Measurements from ENCODE around the gene ZNF319.

The ZNF319 gene

DNA sequence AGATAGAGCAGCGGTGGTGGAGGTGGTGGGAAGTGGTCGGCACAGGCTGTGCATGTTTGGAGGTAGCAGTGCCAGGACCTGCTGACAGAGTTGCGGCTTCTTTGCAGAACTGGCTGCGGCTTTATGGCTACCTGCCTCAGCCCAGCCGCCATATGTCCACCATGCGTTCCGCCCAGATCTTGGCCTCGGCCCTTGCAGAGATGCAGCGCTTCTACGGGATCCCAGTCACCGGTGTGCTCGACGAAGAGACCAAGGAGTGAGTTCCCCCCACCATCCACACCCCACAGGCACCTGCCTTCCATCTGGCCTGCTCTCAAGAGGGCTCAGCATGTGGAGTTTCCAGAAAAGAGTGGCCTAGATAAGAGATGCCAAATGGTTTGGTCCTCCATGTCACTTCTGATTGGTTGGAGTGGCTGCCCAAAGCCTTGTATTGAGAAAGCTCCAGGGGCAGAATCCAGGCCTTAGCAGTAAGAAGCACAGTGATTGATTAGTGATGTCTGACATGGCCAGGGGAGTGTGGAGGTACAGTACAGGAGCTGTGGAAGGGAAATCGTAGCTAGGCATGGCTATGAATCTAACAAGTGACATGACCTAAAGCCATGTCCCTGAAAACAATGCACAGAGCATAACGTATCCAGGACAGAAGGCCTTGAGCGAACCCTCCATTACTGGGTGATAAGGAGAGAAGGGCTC, 37.0 kb upstream of the ZNF319 start:
- DNase-seq (ENCODE audit: low read depth in 2 of 3, low spot score in 1 of 3): no peak

GRCh38 chr16:58036943-58037342, 36.5 kb upstream of the ZNF319 start:
- DNase-seq (ENCODE audit: low read depth in 2 of 3, low spot score in 1 of 3): no peak

- no peak for DNase-seq (ENCODE audit: low read depth in 2 of 3, low spot score in 1 of 3)
Measured at GRCh38 chr16:58035356-58036170, 35.1 kb upstream of the ZNF319 start.

DNA sequence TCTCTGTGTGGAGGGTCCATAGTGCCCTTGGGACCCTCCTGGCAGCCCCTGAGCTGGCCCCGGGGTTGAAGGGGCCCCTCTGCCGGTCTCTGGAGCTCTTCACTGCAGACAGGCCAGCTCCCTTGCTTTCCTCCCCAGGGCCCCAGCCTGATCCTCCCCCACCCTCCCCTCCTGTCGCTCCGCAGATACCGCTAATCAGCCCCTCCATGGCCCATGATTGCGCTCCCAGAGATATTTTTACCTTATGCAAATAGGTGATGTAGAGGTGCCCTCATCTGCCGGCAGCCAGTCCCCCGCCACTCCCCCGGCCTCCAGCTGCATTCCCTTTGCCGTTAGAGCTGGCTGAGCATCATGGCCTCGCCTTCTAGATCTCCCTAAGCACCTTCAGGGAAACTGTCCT, 34.3 kb upstream of the ZNF319 start:
- no peak for DNase-seq (ENCODE audit: low read depth in 2 of 3, low spot score in 1 of 3)

DNA sequence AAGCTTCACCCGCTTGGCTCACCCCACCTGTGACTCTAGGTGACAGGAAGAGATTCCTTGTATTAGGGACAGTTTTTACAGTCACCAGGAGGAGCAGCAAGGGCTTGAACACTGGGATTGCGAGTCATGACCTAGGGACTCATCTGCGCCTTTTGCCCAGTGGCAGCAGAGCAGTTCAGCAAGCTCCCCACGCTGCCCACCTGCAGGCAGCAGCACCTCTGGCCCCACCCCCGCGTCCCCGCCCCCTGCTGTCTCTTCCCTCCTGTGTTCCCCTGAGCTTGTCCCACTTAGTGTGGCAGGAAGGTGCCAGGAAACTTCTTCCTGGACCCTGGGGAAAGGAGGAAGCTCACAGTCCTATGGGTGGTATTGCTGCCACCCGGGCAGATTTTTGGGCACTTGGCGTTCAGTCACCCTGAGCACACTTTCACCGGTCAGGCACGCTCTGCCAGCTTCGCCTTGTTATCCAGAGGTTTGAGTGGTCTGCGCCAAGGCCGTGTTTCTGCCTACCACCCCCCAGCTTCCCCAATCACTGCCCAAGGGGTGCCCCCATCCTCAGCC, 33.7 kb upstream of the ZNF319 start:
- DNase-seq (ENCODE audit: low read depth in 2 of 3, low spot score in 1 of 3): no peak

DNA sequence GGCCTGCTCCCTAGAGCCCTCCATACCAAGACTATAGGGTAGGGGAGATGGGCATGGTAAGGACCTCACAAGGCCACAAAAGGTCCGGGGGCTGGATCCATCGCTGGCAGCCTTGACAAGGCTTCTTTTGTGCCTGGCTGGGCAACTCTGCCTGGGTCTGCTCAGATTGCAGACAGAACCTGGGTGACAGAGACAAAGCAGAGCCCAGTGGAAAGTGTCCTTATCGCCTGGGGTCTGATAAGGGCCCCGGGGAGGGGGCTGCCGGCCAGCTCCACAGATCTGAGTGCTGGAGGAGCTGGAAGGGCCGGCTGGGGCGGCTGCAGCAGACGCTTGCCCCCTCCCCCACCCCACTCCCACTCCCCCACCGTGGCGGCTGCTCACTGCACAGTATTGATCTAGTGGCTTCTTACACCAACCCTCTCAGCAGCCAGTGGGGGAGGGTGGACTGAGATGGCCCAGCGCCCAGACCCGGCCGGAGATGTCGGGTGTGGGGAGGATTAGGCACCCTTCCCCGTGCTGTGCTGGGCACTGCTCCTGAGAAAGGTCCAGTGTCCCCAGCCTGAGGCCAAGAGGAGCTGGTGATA, 32.3 kb upstream of the ZNF319 start:
- DNase-seq (ENCODE audit: low read depth in 2 of 3, low spot score in 1 of 3): no peak

DNA sequence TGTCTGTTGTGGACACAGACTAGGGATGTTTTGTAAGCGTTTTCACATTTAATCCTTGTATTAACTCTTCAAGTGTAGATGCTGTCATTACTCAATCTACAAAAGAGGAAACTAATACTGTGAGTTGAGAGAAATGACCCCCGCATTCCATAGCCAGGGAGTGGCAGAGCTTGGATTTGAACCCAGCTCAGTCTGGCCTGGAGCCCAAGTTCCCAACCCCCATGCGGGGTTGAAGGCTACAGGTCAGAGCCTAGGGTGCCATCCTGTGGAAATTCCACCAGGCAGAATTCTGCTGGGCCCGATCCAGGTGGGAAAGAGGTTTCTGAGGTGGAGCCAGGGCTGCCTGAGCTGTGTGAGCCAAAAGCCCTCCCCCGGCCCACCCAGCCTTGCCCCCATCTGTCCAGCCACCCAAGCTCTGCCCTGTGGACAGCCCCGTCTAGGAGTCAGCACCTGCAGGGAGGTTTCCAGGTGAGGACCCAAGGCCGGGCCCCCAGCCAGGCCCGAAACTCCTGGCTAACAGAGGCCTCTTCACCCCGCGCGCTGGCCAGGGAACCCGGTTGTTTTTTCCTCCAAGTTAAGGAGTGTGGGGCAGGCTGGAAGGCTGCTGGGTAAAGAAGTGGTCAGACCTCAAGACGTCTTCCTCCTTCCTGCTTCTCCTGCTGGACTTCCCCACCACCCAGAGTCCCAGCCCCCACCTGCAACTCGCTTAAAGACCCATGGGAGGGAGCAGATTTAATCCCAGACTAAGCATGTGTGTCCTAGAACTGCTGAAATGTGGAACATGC, 30.7 kb upstream of the ZNF319 start:
- DNase-seq (ENCODE audit: low read depth in 2 of 3, low spot score in 1 of 3): no peak

GRCh38 chr16:58030136-58030840, 29.8 kb upstream of the ZNF319 start:
- no peak for DNase-seq (ENCODE audit: low read depth in 2 of 3, low spot score in 1 of 3)

DNA sequence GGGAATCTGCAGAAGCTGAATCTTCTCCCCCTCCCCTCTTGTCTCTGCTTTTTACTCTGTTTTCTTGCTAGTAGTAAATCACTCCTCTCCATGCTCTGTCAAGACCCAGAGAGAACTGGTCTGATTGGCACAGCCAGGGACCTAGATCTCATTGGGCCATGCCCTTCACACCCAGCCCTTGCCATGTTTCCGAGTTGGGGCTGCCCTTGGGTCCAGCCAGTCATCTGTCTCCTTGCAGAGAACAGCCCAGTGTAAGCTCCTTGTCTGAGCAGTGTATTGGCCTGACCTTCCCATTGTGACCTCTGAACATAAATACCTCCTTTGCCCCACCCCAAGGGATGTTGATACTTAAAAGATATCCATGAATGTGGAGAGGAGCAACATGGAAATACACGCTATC, 28.9 kb upstream of the ZNF319 start:
- DNase-seq (ENCODE audit: low read depth in 2 of 3, low spot score in 1 of 3): no peak

DNA sequence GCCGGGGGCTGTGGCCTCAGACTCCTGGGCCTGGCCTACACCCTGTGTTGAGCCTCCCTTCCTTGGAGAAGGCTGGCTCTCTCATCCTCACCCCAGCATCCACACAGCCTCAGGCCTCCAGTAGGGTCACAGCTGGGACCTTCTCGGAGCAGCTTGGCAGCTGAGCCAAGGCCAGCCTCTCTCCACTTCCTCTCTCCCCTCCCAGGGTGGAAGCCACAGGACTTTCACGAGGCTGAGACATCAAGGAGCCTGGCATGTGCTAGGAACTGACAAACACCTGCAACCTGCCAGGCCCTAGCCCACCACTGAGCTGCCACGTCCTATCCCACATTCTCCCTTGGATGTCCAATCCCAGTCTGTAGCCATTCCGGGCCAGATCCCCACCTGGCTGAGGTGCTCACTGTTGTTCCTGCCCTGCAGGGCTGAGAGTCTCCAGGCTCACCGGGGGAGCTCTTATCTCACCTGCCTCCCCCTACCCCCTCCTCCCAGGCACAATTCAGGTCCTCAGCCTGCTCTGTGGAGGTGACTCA, 28.1 kb upstream of the ZNF319 start:
- DNase-seq (ENCODE audit: low read depth in 2 of 3, low spot score in 1 of 3): no peak

GRCh38 chr16:58027916-58028455, 27.5 kb upstream of the ZNF319 start:
- no peak for DNase-seq (ENCODE audit: low read depth in 2 of 3, low spot score in 1 of 3)

- DNase-seq (ENCODE audit: low read depth in 2 of 3, low spot score in 1 of 3): no peak
Measured at GRCh38 chr16:58027161-58027915, 26.9 kb upstream of the ZNF319 start.

GRCh38 chr16:58026705-58027160, 26.3 kb upstream of the ZNF319 start:
- no peak for DNase-seq (ENCODE audit: low read depth in 2 of 3, low spot score in 1 of 3)

DNA sequence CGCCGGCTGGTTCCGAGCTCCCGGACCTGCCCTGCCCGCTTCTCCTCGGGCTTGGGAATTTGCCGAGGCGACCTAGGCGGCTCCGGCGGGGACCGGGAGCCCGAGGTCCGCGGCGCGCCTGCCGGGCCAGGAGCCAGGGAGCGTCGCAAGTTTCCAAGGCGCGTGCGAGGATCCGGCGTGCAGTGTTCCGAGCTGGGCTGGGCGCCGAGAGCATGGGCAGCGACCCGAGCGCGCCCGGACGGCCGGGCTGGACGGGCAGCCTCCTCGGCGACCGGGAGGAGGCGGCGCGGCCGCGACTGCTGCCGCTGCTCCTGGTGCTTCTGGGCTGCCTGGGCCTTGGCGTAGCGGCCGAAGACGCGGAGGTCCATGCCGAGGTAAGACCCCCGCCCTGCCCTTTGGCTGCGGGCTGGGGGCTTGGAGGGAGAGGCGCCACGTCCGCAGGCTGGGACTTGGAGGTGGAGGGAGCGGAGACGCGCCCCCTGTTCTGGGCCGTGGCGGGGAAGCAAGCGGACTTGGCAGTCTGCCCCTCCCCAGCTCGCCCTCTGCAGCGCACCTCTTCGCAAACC, 25.8 kb upstream of the ZNF319 start:
- no peak for DNase-seq (ENCODE audit: low read depth in 2 of 3, low spot score in 1 of 3)

- peak; percentile 25 to 51 (median 32) for DNase-seq (ENCODE audit: low read depth in 2 of 3, low spot score in 1 of 3)
Measured at GRCh38 chr16:58025351-58026138, 25.1 kb upstream of the ZNF319 start, which contains the start of gene MMP15. TSS of gene MMP15 (plus strand) at chr16:58025754. CDS start at chr16:58026351, 597 bp downstream.

- no peak for DNase-seq (ENCODE audit: low read depth in 2 of 3, low spot score in 1 of 3)
Measured at GRCh38 chr16:58024486-58025350, 24.2 kb upstream of the ZNF319 start.
